ENCODE measurements around the gene FKBP2.

GRCh38 chr11:64287676-64288352 lies 46.9 kb downstream of the FKBP2 start:
- no peak for TF ChIP-seq POLR2A (IDR thresholded peaks at IDR 0.05)
- TF ChIP-seq, protein P1, sequence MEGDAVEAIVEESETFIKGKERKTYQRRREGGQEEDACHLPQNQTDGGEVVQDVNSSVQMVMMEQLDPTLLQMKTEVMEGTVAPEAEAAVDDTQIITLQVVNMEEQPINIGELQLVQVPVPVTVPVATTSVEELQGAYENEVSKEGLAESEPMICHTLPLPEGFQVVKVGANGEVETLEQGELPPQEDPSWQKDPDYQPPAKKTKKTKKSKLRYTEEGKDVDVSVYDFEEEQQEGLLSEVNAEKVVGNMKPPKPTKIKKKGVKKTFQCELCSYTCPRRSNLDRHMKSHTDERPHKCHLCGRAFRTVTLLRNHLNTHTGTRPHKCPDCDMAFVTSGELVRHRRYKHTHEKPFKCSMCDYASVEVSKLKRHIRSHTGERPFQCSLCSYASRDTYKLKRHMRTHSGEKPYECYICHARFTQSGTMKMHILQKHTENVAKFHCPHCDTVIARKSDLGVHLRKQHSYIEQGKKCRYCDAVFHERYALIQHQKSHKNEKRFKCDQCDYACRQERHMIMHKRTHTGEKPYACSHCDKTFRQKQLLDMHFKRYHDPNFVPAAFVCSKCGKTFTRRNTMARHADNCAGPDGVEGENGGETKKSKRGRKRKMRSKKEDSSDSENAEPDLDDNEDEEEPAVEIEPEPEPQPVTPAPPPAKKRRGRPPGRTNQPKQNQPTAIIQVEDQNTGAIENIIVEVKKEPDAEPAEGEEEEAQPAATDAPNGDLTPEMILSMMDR (IDR thresholded peaks at IDR 0.05), result no peak
